H1 (cell line): ENCODE data around the gene RAG2.
"Not testable (repeated sequence)": the region's sequence is repeated elsewhere in the genome, so short reads cannot be mapped to it uniquely, and the experiment has no call there.

Source experiments
- BCL11A ChIP-seq, 2 experiments: IDR thresholded peaks; one replicate each; pipeline ENCODE4 v1.6.1; 2011; ENCODE audit warnings: low read depth in 2 of 2, low read length in 2 of 2, mild to moderate bottlenecking in 2 of 2
- CTCF ChIP-seq, 3 experiments: IDR thresholded peaks; 1 replicate in 2 of 3; 2 replicates in 1 of 3; pipeline versions ENCODE4 v1.5.1 to v1.6.1; 2011; ENCODE audit warnings: low read length in 3 of 3, mild to moderate bottlenecking in 3 of 3, inconsistent platforms in 2 of 3, low read depth in 1 of 3, moderate library complexity in 1 of 3; ENCODE audit not compliant: insufficient read depth in 1 of 3; ENCODE audit errors: control extremely low read depth in 1 of 3
- EP300 ChIP-seq, 2 experiments: IDR thresholded peaks; 1 replicate in 1 of 2; 2 replicates in 1 of 2; pipeline ENCODE4 v1.6.1; 2011 to 2012; ENCODE audit warnings: low read depth in 2 of 2, low read length in 2 of 2, mild to moderate bottlenecking in 2 of 2, borderline replicate concordance in 1 of 2, inconsistent platforms in 1 of 2, moderate library complexity in 1 of 2
- POLR2AphosphoS5 ChIP-seq: IDR thresholded peaks from 2 replicates; pipeline ENCODE4 v1.6.1; 2011; ENCODE audit warnings: low read depth, low read length
- RAD21 ChIP-seq, 2 experiments: IDR thresholded peaks in 1 of 2; conservative IDR thresholded peaks in 1 of 2; 2 replicates each; pipeline ENCODE4 v1.6.1; 2011; ENCODE audit warnings: low read depth in 2 of 2, low read length in 2 of 2, improper control_type of control experiment in 1 of 2, inconsistent platforms in 1 of 2, mild to moderate bottlenecking in 1 of 2, moderate library complexity in 1 of 2

- TF ChIP-seq CTCF (IDR thresholded peaks at IDR 0.05; ENCODE audit: control extremely low read depth in 1 of 3, insufficient read depth in 1 of 3, low read depth in 1 of 3, low read length in 3 of 3); EP300 (IDR thresholded peaks at IDR 0.05; ENCODE audit: borderline replicate concordance in 1 of 2, low read depth in 2 of 2, low read length in 2 of 2); POLR2AphosphoS5; RAD21 (IDR thresholded peaks at IDR 0.05 in 1 of 2, conservative IDR thresholded peaks at IDR 0.05 in 1 of 2; ENCODE audit: low read depth in 2 of 2, low read length in 2 of 2); BCL11A (IDR thresholded peaks at IDR 0.05; ENCODE audit: low read depth in 2 of 2, low read length in 2 of 2): not testable (repeated sequence)
Measured at GRCh38 chr11:36557390-36557789, 40.6 kb downstream of the RAG2 start.
